ENCODE data around the gene ATXN7. TPM values are rescaled to one million over a fixed set of nuclear protein-coding genes. Genes with fewer than 3 reads are reported as not detected.

The ATXN7 gene
- total and polyA plus RNA-seq, 5 donors from 2014 or later: 20.0 to 249 (median 25.3) TPM

DNA sequence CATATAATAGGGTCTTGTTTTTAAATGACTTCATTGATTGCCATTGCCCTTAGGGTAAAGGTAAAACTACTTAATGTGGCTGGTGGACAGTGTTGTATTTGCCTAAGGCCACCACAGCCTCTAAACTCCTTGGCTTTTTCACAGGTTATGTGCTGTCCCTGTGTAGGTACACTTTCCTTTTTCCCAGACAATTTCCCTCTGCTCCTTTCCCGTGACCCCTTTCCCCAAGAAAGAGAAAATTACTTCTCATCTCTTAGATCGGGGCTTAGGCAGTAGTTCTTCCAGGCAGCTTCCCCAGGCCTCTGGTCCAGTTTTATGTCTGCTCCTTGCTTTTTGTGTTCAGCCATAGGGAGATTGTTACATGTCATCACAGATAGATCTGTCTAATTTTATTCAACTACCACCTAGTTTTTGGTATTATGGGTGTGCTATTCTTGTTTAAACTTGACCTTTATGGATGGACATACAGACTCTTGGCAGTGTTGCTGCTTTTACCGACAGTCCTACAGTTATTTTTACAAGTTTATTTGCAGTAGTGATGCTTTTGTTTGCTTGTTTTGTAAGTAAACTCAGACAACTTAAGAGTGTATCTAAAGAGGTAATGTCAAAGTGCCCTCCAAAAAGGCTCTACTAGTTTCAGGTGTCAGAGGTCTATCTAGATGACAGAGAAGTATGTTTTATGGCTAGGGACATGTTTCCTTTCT is 69.0 kb downstream of the ATXN7 start:
- H3K36me3 Mint-ChIP-seq: peaks cover 10% of the 10 kb centered on the region
- Histone ChIP-seq H3K27me3 (ENCODE audit: control insufficient read depth, insufficient read depth, low read length) (no peaks in the 10 kb centered on the region), H3K9me3 (ENCODE audit: control insufficient read depth in 2 of 2, low read length in 2 of 2) (no peaks in the 10 kb centered on the region), H3K4me3 (ENCODE audit: low read depth, low read length) (no peak overlapping the region), H3K27ac (ENCODE audit: insufficient read depth, low read length, poor library complexity, severe bottlenecking) (no peak overlapping the region), H3K4me1 (ENCODE audit: control insufficient read depth, insufficient read depth, low read length, poor library complexity, severe bottlenecking) (peaks cover 20% of the 10 kb centered on the region), H3K36me3 (ENCODE audit: control insufficient read depth, insufficient read depth, low read length) (peaks cover 5% of the 10 kb centered on the region)
- ATAC-seq (ENCODE audit: low read depth in 2 of 2) (no peak), DNase-seq (no peak)
- peaks cover 43 to 68% (median 64%) of the 10 kb centered on the region in 4 donors for H3K4me1 Mint-ChIP-seq
- H3K9me3 Mint-ChIP-seq: no peaks in the 10 kb centered on the region
- H3K27me3 Mint-ChIP-seq: no peaks in the 10 kb centered on the region
- peak overlapping the region in 1 of 4 donors; percentile 15 for H3K4me3 Mint-ChIP-seq
- H3K27ac Mint-ChIP-seq: peak overlapping the region in 2 of 3 donors; percentile 39 to 81

DNA sequence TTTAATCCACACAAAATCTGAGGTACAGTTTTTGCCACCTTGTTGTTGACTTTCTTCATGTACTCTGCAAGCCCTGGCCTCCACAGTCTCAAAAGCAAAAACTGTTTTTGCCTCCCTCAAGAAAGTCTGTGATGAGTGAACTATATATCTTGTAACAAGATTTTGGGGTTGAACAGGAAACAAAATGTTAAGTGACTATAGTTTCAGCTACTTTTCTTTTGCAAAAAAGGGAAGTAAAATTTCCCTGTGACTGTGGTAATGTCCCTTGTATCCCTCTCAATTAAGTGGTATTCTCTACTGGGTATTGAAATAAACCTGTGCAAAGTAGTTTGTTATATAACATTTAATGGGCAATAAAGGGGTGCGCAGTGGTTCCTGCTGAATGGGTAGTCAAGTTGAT is 69.8 kb downstream of the ATXN7 start:
- Mint-ChIP-seq H3K9me3 (no peaks in the 10 kb centered on the region), H3K27me3 (no peaks in the 10 kb centered on the region), H3K27ac (peak overlapping the region in 2 of 3 donors; percentile 81 to 82), H3K4me3 (no peak overlapping the region), H3K4me1 (peaks cover 44 to 72% (median 68%) of the 10 kb centered on the region in 4 donors), H3K36me3 (peaks cover 6% of the 10 kb centered on the region)
- H3K4me1 ChIP-seq (ENCODE audit: control insufficient read depth, insufficient read depth, low read length, poor library complexity, severe bottlenecking): peaks cover 28% of the 10 kb centered on the region
- no peak overlapping the region for H3K4me3 ChIP-seq (ENCODE audit: low read depth, low read length)
- H3K27me3 ChIP-seq (ENCODE audit: control insufficient read depth, insufficient read depth, low read length): no peaks in the 10 kb centered on the region
- DNase-seq (peak in 1 of 3 donors; percentile 19), ATAC-seq (ENCODE audit: low read depth in 2 of 2) (no peak)
- peaks cover 5% of the 10 kb centered on the region for H3K36me3 ChIP-seq (ENCODE audit: control insufficient read depth, insufficient read depth, low read length)
- no peaks in the 10 kb centered on the region for H3K9me3 ChIP-seq (ENCODE audit: control insufficient read depth in 2 of 2, low read length in 2 of 2)
- no peak overlapping the region for H3K27ac ChIP-seq (ENCODE audit: insufficient read depth, low read length, poor library complexity, severe bottlenecking)

DNA sequence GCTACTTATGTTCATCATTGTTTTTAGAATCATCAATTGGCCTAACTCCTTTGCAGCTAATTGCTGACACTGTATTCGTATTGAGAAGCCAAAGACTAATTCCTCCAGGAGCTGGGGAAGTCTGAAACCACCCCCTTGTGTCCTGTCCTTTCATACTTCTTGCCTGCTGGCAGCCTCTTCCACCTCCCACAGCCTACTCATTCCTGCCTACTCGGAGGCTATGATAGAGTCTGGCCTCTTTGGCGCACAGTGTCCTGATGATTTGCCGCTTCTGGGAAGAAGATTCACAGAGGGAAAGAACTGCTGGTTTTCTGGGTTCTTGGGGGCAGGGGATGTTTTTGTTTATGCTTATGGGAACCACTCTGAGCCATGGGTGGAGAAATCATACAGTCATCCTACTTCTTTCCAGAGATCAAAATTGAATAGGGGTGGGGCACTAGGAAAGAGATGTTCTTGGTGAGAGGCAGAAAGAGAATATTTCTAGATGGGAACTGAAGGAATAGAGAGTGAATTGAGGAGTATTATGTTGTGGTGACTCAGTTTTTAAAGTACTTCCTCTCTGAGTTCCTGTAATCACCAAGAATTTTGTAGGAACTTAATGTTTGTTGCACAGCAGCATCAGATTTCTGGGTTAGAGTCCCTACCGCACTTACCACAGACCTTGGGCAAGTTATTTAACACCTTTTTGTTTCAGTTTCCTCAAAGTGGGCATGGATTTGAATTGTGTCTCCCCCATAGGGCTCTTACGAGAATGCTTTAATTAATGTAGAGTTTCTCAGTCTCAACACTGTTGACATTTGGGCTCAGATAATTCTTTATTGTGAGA is 70.6 kb downstream of the ATXN7 start:
- H3K27ac Mint-ChIP-seq: peak overlapping the region; percentile 48 to 81 (median 68)
- H3K9me3 Mint-ChIP-seq: no peaks in the 10 kb centered on the region
- Histone ChIP-seq H3K4me3 (ENCODE audit: low read depth, low read length) (no peak overlapping the region), H3K27me3 (ENCODE audit: control insufficient read depth, insufficient read depth, low read length) (no peaks in the 10 kb centered on the region), H3K27ac (ENCODE audit: insufficient read depth, low read length, poor library complexity, severe bottlenecking) (no peak overlapping the region), H3K9me3 (ENCODE audit: control insufficient read depth in 2 of 2, low read length in 2 of 2) (no peaks in the 10 kb centered on the region), H3K36me3 (ENCODE audit: control insufficient read depth, insufficient read depth, low read length) (peaks cover 3% of the 10 kb centered on the region), H3K4me1 (ENCODE audit: control insufficient read depth, insufficient read depth, low read length, poor library complexity, severe bottlenecking) (peaks cover 28% of the 10 kb centered on the region)
- H3K4me3 Mint-ChIP-seq: peak overlapping the region in 1 of 4 donors; percentile 31
- H3K27me3 Mint-ChIP-seq: no peaks in the 10 kb centered on the region
- peaks cover 6% of the 10 kb centered on the region for H3K36me3 Mint-ChIP-seq
- H3K4me1 Mint-ChIP-seq: peaks cover 44 to 72% (median 71%) of the 10 kb centered on the region in 4 donors
- DNase-seq (peak in 1 of 3 donors; percentile 29), ATAC-seq (ENCODE audit: low read depth in 2 of 2) (peak; percentile 17 to 34)

DNA sequence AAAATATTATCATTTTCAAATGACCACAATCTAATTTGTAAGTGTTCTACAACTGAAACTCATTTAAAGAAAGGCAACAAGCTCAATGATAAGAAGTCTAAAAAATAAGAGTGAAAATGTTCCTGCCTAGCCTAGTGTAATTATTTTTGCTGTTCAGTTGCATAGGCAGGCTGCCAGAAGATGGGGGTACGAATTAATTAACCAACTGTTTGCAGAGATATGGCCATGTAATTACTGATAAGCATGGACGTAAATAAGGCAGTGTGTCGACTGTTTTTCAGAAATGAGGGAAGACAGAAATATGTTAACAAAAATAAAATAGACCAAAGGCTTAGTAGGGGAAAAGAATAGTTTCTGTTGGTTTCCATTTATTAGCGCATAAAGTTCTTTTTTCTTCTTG is 73.3 kb downstream of the ATXN7 start:
- peak overlapping the region in 1 of 3 donors; percentile 9 for H3K27ac Mint-ChIP-seq
- H3K4me1 Mint-ChIP-seq: peaks cover 44 to 70% (median 64%) of the 10 kb centered on the region in 4 donors
- no peak overlapping the region for H3K27ac ChIP-seq (ENCODE audit: insufficient read depth, low read length, poor library complexity, severe bottlenecking)
- H3K36me3 Mint-ChIP-seq: peaks cover 6% of the 10 kb centered on the region
- H3K4me1 ChIP-seq (ENCODE audit: control insufficient read depth, insufficient read depth, low read length, poor library complexity, severe bottlenecking): peaks cover 28% of the 10 kb centered on the region
- H3K9me3 Mint-ChIP-seq: no peaks in the 10 kb centered on the region
- DNase-seq (no peak), ATAC-seq (ENCODE audit: low read depth in 2 of 2) (no peak)
- H3K4me3 Mint-ChIP-seq: no peak overlapping the region
- H3K9me3 ChIP-seq (ENCODE audit: control insufficient read depth in 2 of 2, low read length in 2 of 2): no peaks in the 10 kb centered on the region
- H3K4me3 ChIP-seq (ENCODE audit: low read depth, low read length): no peak overlapping the region
- no peaks in the 10 kb centered on the region for H3K27me3 ChIP-seq (ENCODE audit: control insufficient read depth, insufficient read depth, low read length)
- H3K36me3 ChIP-seq (ENCODE audit: control insufficient read depth, insufficient read depth, low read length): peaks cover 3% of the 10 kb centered on the region
- H3K27me3 Mint-ChIP-seq: no peaks in the 10 kb centered on the region

DNA sequence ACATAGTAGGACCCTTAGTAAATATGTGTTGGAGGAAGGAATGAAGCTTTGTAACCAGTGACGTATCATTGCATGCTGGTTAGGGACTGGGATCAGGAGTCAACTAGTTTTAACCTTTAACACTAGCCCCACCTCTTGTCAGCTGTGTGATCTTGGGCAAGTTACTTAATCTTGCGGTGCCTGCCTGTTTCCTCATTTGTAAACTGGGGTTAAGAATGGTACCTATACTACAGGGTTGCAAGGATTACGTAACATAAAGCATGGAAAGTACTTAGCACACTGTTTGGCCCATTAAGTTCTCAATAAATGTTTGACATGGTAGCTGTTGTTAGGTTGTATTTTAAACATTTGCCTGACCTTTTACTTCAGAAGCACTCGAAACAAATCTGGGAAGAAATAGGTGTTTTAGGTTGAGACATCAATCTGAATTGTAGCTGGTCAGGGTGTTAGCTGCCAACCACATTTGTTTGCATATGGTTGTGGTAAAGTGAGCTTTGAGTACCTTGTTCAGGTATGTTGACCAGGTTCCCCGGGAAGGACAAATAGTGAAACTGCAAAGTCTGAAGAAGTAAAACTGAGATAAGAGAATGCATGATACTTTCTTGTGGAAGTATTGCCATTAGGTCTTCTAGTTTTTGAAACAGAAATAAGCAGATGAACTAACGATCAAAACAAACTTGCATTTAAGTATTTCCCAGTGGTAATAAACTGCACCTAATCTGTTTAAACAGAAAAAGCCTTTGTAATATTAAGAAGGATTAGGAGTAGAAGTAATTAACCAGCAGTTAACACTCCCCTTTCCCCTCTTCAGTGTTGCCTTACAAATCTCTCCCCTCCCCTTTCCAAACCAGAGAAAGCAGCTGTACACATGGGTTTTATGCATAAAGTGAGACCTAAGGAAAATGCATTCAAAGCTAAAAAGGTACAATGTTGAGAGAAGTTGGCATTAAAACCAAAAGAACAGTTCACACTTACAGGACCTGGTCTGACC is 74.3 kb downstream of the ATXN7 start:
- Mint-ChIP-seq H3K4me1 (peaks cover 38 to 66% (median 59%) of the 10 kb centered on the region in 4 donors), H3K27ac (peak overlapping the region; percentile 20 to 58 (median 57)), H3K4me3 (no peak overlapping the region), H3K36me3 (peaks cover 7% of the 10 kb centered on the region), H3K27me3 (no peaks in the 10 kb centered on the region), H3K9me3 (no peaks in the 10 kb centered on the region)
- Histone ChIP-seq H3K9me3 (ENCODE audit: control insufficient read depth in 2 of 2, low read length in 2 of 2) (no peaks in the 10 kb centered on the region), H3K36me3 (ENCODE audit: control insufficient read depth, insufficient read depth, low read length) (peaks cover 3% of the 10 kb centered on the region), H3K27me3 (ENCODE audit: control insufficient read depth, insufficient read depth, low read length) (no peaks in the 10 kb centered on the region), H3K4me1 (ENCODE audit: control insufficient read depth, insufficient read depth, low read length, poor library complexity, severe bottlenecking) (peaks cover 20% of the 10 kb centered on the region), H3K27ac (ENCODE audit: insufficient read depth, low read length, poor library complexity, severe bottlenecking) (no peak overlapping the region), H3K4me3 (ENCODE audit: low read depth, low read length) (no peak overlapping the region)
- DNase-seq (peak in 1 of 3 donors; percentile 32), ATAC-seq (ENCODE audit: low read depth in 2 of 2) (peak in 1 of 2 donors; percentile 23)

DNA sequence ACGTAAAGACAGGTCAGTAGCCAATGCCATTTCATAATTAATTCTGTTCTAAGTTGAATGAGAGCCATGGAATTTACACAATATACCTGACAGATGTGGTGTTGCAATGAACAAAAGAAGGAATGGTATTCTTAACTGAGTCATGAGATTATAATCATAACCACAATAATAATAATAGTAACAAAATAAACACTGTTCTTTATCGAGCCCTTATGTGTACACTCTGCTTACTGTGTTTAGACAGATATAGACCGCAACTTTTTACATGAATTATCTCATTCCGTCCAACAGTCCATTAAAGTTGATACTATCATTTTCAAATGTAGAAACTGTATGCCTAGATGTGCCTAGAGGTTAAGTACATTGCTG is 76.7 kb downstream of the ATXN7 start:
- peaks cover 13% of the 10 kb centered on the region for H3K4me1 ChIP-seq (ENCODE audit: control insufficient read depth, insufficient read depth, low read length, poor library complexity, severe bottlenecking)
- Mint-ChIP-seq H3K9me3 (no peaks in the 10 kb centered on the region), H3K27ac (no peak overlapping the region), H3K4me3 (no peak overlapping the region), H3K4me1 (peaks cover 19 to 55% (median 51%) of the 10 kb centered on the region in 4 donors), H3K36me3 (peaks cover 12% of the 10 kb centered on the region), H3K27me3 (no peaks in the 10 kb centered on the region)
- no peak for DNase-seq
- ATAC-seq (ENCODE audit: low read depth in 2 of 2): no peak
- no peak overlapping the region for H3K27ac ChIP-seq (ENCODE audit: insufficient read depth, low read length, poor library complexity, severe bottlenecking)
- H3K36me3 ChIP-seq (ENCODE audit: control insufficient read depth, insufficient read depth, low read length): peaks cover 5% of the 10 kb centered on the region
- H3K4me3 ChIP-seq (ENCODE audit: low read depth, low read length): no peak overlapping the region
- no peaks in the 10 kb centered on the region for H3K9me3 ChIP-seq (ENCODE audit: control insufficient read depth in 2 of 2, low read length in 2 of 2)
- H3K27me3 ChIP-seq (ENCODE audit: control insufficient read depth, insufficient read depth, low read length): no peaks in the 10 kb centered on the region

DNA sequence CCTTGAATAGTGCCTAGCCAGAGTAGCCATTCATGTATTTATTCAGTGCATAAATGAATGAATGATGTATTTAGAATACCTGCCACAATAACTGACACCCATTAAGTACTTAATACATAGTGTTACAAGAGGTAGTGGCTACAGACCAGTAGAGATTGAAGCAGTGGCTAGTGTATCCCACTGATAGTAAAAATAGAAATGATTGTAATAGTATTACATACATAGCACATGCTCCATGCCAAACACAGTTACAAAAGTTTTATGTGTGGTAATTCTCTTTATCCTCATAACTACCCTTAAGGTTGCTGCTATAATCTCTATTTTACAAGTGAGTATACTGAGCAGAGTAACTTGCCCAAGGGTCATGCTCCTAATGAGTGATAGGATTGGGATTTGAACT is 78.9 kb downstream of the ATXN7 start:
- Mint-ChIP-seq H3K9me3 (no peaks in the 10 kb centered on the region), H3K36me3 (peaks cover 12% of the 10 kb centered on the region), H3K27ac (no peak overlapping the region), H3K27me3 (no peaks in the 10 kb centered on the region), H3K4me1 (peaks cover 7 to 64% (median 54%) of the 10 kb centered on the region in 4 donors), H3K4me3 (no peak overlapping the region)
- ATAC-seq (ENCODE audit: low read depth in 2 of 2) (no peak), DNase-seq (no peak)
- Histone ChIP-seq H3K36me3 (ENCODE audit: control insufficient read depth, insufficient read depth, low read length) (peaks cover 5% of the 10 kb centered on the region), H3K4me1 (ENCODE audit: control insufficient read depth, insufficient read depth, low read length, poor library complexity, severe bottlenecking) (peaks cover 9% of the 10 kb centered on the region), H3K27ac (ENCODE audit: insufficient read depth, low read length, poor library complexity, severe bottlenecking) (no peak overlapping the region), H3K4me3 (ENCODE audit: low read depth, low read length) (no peak overlapping the region), H3K27me3 (ENCODE audit: control insufficient read depth, insufficient read depth, low read length) (no peaks in the 10 kb centered on the region), H3K9me3 (ENCODE audit: control insufficient read depth in 2 of 2, low read length in 2 of 2) (no peaks in the 10 kb centered on the region)
